Measurements from ENCODE around the gene HSPBP1. TPM values are rescaled to one million over a fixed set of nuclear protein-coding genes. Genes with fewer than 3 reads are reported as not detected.

Gene HSPBP1
- total and polyA plus RNA-seq, 9 of the 15 experiments (the other 6 are each of a cell fraction or from before 2014, with no cell fraction given), result 0.83 to 81.3 (median 21.8) TPM

DNA sequence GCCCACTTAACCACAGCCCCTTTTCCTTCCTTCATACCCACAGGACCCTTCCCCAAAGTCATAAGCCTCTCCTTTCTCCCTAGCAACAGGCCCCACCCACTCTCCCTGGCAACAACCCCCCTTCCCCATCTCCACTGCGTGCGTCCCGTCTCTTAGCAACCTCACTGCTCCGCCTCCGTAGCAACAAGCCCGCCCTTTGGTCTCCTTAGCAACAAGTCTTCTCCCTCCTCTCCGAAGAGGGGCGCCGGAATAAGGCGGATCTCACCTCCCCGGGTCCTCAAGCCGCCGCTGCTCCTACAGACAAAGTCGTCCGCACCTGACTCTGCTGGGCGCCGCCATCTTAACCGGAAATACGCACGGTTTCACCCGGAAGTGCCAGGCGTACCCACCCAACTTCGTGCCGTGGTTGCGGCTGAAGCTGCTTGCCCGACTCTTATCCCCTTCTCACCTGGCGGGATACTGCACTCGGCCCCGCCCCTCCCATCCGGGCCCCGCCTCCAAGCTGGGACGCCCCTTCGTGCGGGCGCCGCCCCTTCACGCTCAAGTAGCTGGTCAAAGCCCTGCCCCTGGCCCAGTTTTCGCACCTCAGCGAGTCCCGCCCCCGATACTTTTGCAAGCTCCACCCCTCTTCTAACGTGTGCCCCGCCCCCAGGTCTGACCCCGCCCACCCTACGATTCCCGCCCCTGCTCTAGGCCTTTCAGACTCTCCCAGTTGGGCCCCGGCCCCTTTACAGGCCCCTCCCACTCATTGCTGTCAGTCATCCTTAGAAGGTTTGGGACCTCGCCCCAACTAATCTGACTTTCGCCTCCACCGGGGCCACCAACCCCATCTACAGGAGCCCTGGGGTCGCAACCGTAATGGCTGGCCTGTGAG lies at the start of gene HSPBP1 (continued):
- no peak for TF ChIP-seq HMG20A (CRISPR knock-in tag; conservative IDR thresholded peaks at IDR 0.05)
- 0 out of 2 replicates have a peak, but pooled peaks have one; percentile 31 for TF ChIP-seq NFATC3 (IDR thresholded peaks at IDR 0.05)
- TF ChIP-seq, protein P1, sequence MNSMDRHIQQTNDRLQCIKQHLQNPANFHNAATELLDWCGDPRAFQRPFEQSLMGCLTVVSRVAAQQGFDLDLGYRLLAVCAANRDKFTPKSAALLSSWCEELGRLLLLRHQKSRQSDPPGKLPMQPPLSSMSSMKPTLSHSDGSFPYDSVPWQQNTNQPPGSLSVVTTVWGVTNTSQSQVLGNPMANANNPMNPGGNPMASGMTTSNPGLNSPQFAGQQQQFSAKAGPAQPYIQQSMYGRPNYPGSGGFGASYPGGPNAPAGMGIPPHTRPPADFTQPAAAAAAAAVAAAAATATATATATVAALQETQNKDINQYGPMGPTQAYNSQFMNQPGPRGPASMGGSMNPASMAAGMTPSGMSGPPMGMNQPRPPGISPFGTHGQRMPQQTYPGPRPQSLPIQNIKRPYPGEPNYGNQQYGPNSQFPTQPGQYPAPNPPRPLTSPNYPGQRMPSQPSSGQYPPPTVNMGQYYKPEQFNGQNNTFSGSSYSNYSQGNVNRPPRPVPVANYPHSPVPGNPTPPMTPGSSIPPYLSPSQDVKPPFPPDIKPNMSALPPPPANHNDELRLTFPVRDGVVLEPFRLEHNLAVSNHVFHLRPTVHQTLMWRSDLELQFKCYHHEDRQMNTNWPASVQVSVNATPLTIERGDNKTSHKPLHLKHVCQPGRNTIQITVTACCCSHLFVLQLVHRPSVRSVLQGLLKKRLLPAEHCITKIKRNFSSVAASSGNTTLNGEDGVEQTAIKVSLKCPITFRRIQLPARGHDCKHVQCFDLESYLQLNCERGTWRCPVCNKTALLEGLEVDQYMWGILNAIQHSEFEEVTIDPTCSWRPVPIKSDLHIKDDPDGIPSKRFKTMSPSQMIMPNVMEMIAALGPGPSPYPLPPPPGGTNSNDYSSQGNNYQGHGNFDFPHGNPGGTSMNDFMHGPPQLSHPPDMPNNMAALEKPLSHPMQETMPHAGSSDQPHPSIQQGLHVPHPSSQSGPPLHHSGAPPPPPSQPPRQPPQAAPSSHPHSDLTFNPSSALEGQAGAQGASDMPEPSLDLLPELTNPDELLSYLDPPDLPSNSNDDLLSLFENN (IDR thresholded peaks at IDR 0.05; ENCODE audit: low read depth in 2 of 2, low read length in 2 of 2), result no peak
- no peak for TF ChIP-seq ZNF445 (CRISPR knock-in tag; IDR thresholded peaks at IDR 0.05; ENCODE audit: low read depth)
- no peak for TF ChIP-seq SAFB (IDR thresholded peaks at IDR 0.05; ENCODE audit: borderline replicate concordance, low read depth, low read length)
- peak; percentile 61 to 65; a peak in 3 of 4 replicates for TF ChIP-seq SIX5 (IDR thresholded peaks at IDR 0.05; ENCODE audit: borderline replicate concordance in 1 of 2, insufficient read depth in 1 of 2, low read depth in 1 of 2, low read length in 2 of 2)
- TF ChIP-seq ZNF551 (CRISPR knock-in tag; IDR thresholded peaks at IDR 0.05), result no peak
- TF ChIP-seq SAFB2 (IDR thresholded peaks at IDR 0.05; ENCODE audit: borderline replicate concordance, low read depth, low read length, severe bottlenecking), result no peak
- TF ChIP-seq, protein P2, sequence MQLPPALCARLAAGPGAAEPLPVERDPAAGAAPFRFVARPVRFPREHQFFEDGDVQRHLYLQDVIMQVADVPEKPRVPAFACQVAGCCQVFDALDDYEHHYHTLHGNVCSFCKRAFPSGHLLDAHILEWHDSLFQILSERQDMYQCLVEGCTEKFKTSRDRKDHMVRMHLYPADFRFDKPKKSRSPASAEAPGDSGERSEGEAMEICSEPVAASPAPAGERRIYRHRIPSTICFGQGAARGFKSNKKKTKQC (CRISPR knock-in tag; IDR thresholded peaks at IDR 0.05), result 0 out of 2 replicates have a peak, but pooled peaks have one; percentile 27
- no peak for TF ChIP-seq SMARCB1 (IDR thresholded peaks at IDR 0.05; ENCODE audit: insufficient read length, low read depth)
- no peak for TF ChIP-seq GTF2E2 (tag; IDR thresholded peaks at IDR 0.05)
- peak; percentile 56 for TF ChIP-seq NFIC (IDR thresholded peaks at IDR 0.05)
- TF ChIP-seq ATF7 (IDR thresholded peaks at IDR 0.05), result peak; percentile 73
- no peak for TF ChIP-seq ILK (tag; IDR thresholded peaks at IDR 0.05; ENCODE audit: borderline replicate concordance, low read depth)
- TF ChIP-seq CCAR2 (IDR thresholded peaks at IDR 0.05; ENCODE audit: low read depth, low read length), result no peak
- no peak for TF ChIP-seq MYBL2 (IDR thresholded peaks at IDR 0.05; ENCODE audit: low read depth)
- no peak for TF ChIP-seq MYBL2 (CRISPR knock-in tag; IDR thresholded peaks at IDR 0.05; ENCODE audit: borderline replicate concordance)
- TF ChIP-seq ZNF124 (CRISPR knock-in tag; IDR thresholded peaks at IDR 0.05), result no peak
- no peak for TF ChIP-seq BCOR (IDR thresholded peaks at IDR 0.05)
- no peak for TF ChIP-seq STAT5B (CRISPR knock-in tag; IDR thresholded peaks at IDR 0.05)
- no peak for TF ChIP-seq ARID2 (IDR thresholded peaks at IDR 0.05)
- no peak for TF ChIP-seq ZNF146 (CRISPR knock-in tag; IDR thresholded peaks at IDR 0.05; ENCODE audit: unreplicated experiment)
- TF ChIP-seq HMG20B (CRISPR knock-in tag; IDR thresholded peaks at IDR 0.05), result no peak
- no peak for TF ChIP-seq RFX7 (CRISPR knock-in tag; IDR thresholded peaks at IDR 0.05)
- TF ChIP-seq ZNF140 (CRISPR knock-in tag; IDR thresholded peaks at IDR 0.05), result no peak
- peak; percentile 83 for TF ChIP-seq CXXC5 (CRISPR knock-in tag; IDR thresholded peaks at IDR 0.05)
- no peak for TF ChIP-seq POLR3A (IDR thresholded peaks at IDR 0.05; ENCODE audit: borderline replicate concordance, extremely low read depth, insufficient read depth, insufficient read length)
